SU-DHL-6 (cell line): ENCODE data around the gene SPSB1.

ENCODE experiments used
- EZH2phosphoT487 ChIP-seq: fragments of 200-600 bp; sonication (generic), shearing (Covaris generic); conservative IDR thresholded peaks from 2 replicates; pipeline ENCODE4 v1.6.1; 2018; ENCODE audit warnings: mild to moderate bottlenecking, antibody characterized with exemption, low read length, moderate library complexity, mixed read lengths
- TF ChIP-seq, protein P1 (sequence below): fragments of 200-600 bp; sonication (generic); IDR thresholded peaks from one replicate; pipeline ENCODE4 v1.5.1; 2017; ENCODE audit warnings: antibody characterized with exemption, mild to moderate bottlenecking, low read length, moderate library complexity; ENCODE audit not compliant: insufficient read depth, poor library complexity, severe bottlenecking

DNA sequence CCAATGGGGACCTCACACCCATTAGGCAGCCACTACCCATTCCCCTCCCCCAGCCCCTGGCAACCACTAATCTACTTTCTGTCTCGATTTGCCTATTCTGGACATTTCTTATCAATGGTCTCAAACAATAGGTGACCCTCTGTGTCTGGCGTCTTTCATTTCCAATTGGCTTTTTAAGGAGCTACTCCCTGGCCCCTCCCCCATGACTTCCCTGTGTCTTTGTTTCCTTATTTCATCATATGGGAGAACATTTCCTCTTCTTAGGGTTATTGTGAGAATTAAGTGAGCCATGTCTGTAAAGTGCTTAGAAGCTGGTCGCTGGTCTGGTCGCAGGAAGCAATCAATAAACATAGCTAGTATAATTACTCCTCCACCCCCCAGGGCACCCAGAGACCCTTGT is 80.9 kb downstream of the SPSB1 start:
- TF ChIP-seq, protein P1, sequence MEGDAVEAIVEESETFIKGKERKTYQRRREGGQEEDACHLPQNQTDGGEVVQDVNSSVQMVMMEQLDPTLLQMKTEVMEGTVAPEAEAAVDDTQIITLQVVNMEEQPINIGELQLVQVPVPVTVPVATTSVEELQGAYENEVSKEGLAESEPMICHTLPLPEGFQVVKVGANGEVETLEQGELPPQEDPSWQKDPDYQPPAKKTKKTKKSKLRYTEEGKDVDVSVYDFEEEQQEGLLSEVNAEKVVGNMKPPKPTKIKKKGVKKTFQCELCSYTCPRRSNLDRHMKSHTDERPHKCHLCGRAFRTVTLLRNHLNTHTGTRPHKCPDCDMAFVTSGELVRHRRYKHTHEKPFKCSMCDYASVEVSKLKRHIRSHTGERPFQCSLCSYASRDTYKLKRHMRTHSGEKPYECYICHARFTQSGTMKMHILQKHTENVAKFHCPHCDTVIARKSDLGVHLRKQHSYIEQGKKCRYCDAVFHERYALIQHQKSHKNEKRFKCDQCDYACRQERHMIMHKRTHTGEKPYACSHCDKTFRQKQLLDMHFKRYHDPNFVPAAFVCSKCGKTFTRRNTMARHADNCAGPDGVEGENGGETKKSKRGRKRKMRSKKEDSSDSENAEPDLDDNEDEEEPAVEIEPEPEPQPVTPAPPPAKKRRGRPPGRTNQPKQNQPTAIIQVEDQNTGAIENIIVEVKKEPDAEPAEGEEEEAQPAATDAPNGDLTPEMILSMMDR: no peak
- no peak for TF ChIP-seq EZH2phosphoT487
